Mucosa of stomach (tissue), 1 donor: ENCODE data around the gene PDE9A.

ENCODE experiments used
- H3K27me3 ChIP-seq: one replicate; pipeline ENCODE4 v1.7.0; 2013; ENCODE audit warnings: mild to moderate bottlenecking, low read length; ENCODE audit not compliant: control insufficient read depth, insufficient read depth
- H3K36me3 ChIP-seq: one replicate; pipeline ENCODE4 v1.7.0; 2013; ENCODE audit warnings: low read length; ENCODE audit not compliant: control insufficient read depth, insufficient read depth
- H3K4me1 ChIP-seq: one replicate; pipeline ENCODE4 v1.7.0; 2013; ENCODE audit warnings: mild to moderate bottlenecking, low read length; ENCODE audit not compliant: control insufficient read depth, insufficient read depth
- H3K4me3 ChIP-seq: one replicate; pipeline ENCODE4 v1.7.0; 2013; ENCODE audit warnings: low read length
- H3K9ac ChIP-seq: one replicate; pipeline ENCODE4 v1.7.0; 2013; ENCODE audit warnings: mild to moderate bottlenecking, low read length, moderate library complexity
- H3K9me3 ChIP-seq: one replicate; pipeline ENCODE4 v1.7.0; 2013; ENCODE audit warnings: mild to moderate bottlenecking, low read length, moderate library complexity; ENCODE audit not compliant: control insufficient read depth
- donor health status: Pancreatic carcinoma.

The PDE9A gene

GRCh38 chr21:42683371-42684108 is 30.1 kb downstream of the PDE9A start:
- no peak overlapping the region for H3K9ac ChIP-seq
- H3K36me3 ChIP-seq, result no peaks in the 10 kb centered on the region
- no peak overlapping the region for H3K4me3 ChIP-seq
- H3K27me3 ChIP-seq, result no peaks in the 10 kb centered on the region
- H3K4me1 ChIP-seq, result no peaks in the 10 kb centered on the region
- H3K9me3 ChIP-seq, result no peaks in the 10 kb centered on the region

GRCh38 chr21:42684109-42684916 is 30.9 kb downstream of the PDE9A start:
- H3K4me1 ChIP-seq, result no peaks in the 10 kb centered on the region
- H3K27me3 ChIP-seq, result no peaks in the 10 kb centered on the region
- H3K9me3 ChIP-seq, result no peaks in the 10 kb centered on the region
- no peak overlapping the region for H3K9ac ChIP-seq
- no peak overlapping the region for H3K4me3 ChIP-seq
- H3K36me3 ChIP-seq, result no peaks in the 10 kb centered on the region

- no peaks in the 10 kb centered on the region for H3K27me3 ChIP-seq
- H3K4me1 ChIP-seq, result no peaks in the 10 kb centered on the region
- H3K9ac ChIP-seq, result no peak overlapping the region
- no peaks in the 10 kb centered on the region for H3K36me3 ChIP-seq
- no peaks in the 10 kb centered on the region for H3K9me3 ChIP-seq
- no peak overlapping the region for H3K4me3 ChIP-seq
These were observed 31.6 kb downstream of the PDE9A start for GRCh38 chr21:42685036-42685435.

GRCh38 chr21:42685954-42686500 is 32.6 kb downstream of the PDE9A start:
- Histone ChIP-seq H3K9ac (no peak overlapping the region), H3K27me3 (no peaks in the 10 kb centered on the region), H3K4me1 (no peaks in the 10 kb centered on the region), H3K9me3 (no peaks in the 10 kb centered on the region), H3K36me3 (no peaks in the 10 kb centered on the region), H3K4me3 (no peak overlapping the region)

- no peaks in the 10 kb centered on the region for H3K36me3 ChIP-seq
- no peaks in the 10 kb centered on the region for H3K4me1 ChIP-seq
- no peaks in the 10 kb centered on the region for H3K27me3 ChIP-seq
- H3K9me3 ChIP-seq, result no peaks in the 10 kb centered on the region
- H3K9ac ChIP-seq, result no peak overlapping the region
- no peak overlapping the region for H3K4me3 ChIP-seq
These were observed 34.4 kb downstream of the PDE9A start for GRCh38 chr21:42687796-42688195.

- Histone ChIP-seq H3K36me3 (no peaks in the 10 kb centered on the region), H3K9ac (no peak overlapping the region), H3K27me3 (no peaks in the 10 kb centered on the region), H3K4me1 (no peaks in the 10 kb centered on the region), H3K4me3 (no peak overlapping the region), H3K9me3 (no peaks in the 10 kb centered on the region)
These were observed 34.9 kb downstream of the PDE9A start for GRCh38 chr21:42688226-42688840.

- no peaks in the 10 kb centered on the region for H3K27me3 ChIP-seq
- H3K36me3 ChIP-seq, result no peaks in the 10 kb centered on the region
- H3K4me3 ChIP-seq, result no peak overlapping the region
- no peak overlapping the region for H3K9ac ChIP-seq
- no peaks in the 10 kb centered on the region for H3K4me1 ChIP-seq
- no peaks in the 10 kb centered on the region for H3K9me3 ChIP-seq
These were observed 35.5 kb downstream of the PDE9A start for GRCh38 chr21:42688841-42689371.

GRCh38 chr21:42690586-42690985 is 37.2 kb downstream of the PDE9A start:
- Histone ChIP-seq H3K4me1 (no peaks in the 10 kb centered on the region), H3K27me3 (no peaks in the 10 kb centered on the region), H3K36me3 (no peaks in the 10 kb centered on the region), H3K4me3 (no peak overlapping the region), H3K9me3 (no peaks in the 10 kb centered on the region), H3K9ac (no peak overlapping the region)

- Histone ChIP-seq H3K4me1 (no peaks in the 10 kb centered on the region), H3K9me3 (no peaks in the 10 kb centered on the region), H3K36me3 (no peaks in the 10 kb centered on the region), H3K9ac (no peak overlapping the region), H3K4me3 (no peak overlapping the region), H3K27me3 (no peaks in the 10 kb centered on the region)
These were observed 38.6 kb downstream of the PDE9A start for GRCh38 chr21:42691901-42692559.

- Histone ChIP-seq H3K36me3 (no peaks in the 10 kb centered on the region), H3K27me3 (no peaks in the 10 kb centered on the region), H3K4me3 (no peak overlapping the region), H3K9me3 (no peaks in the 10 kb centered on the region), H3K9ac (no peak overlapping the region), H3K4me1 (no peaks in the 10 kb centered on the region)
These were observed 39.3 kb downstream of the PDE9A start for GRCh38 chr21:42692688-42693087.

- no peak overlapping the region for H3K9ac ChIP-seq
- H3K9me3 ChIP-seq, result no peaks in the 10 kb centered on the region
- no peak overlapping the region for H3K4me3 ChIP-seq
- H3K4me1 ChIP-seq, result no peaks in the 10 kb centered on the region
- H3K36me3 ChIP-seq, result no peaks in the 10 kb centered on the region
- no peaks in the 10 kb centered on the region for H3K27me3 ChIP-seq
These were observed 41.6 kb downstream of the PDE9A start for GRCh38 chr21:42694751-42695696.
